HG03469 (cell line): ENCODE data around the gene ZBTB20.

Source experiments
- ATAC-seq: cut with Tn5 transposase; IDR thresholded peaks from one replicate; pipeline ENCODE4 v1.9.1; 2021; ENCODE audit warnings: mild to moderate bottlenecking, moderate library complexity, moderate number of reproducible peaks; ENCODE audit not compliant: unreplicated experiment

ZBTB20 gene

DNA sequence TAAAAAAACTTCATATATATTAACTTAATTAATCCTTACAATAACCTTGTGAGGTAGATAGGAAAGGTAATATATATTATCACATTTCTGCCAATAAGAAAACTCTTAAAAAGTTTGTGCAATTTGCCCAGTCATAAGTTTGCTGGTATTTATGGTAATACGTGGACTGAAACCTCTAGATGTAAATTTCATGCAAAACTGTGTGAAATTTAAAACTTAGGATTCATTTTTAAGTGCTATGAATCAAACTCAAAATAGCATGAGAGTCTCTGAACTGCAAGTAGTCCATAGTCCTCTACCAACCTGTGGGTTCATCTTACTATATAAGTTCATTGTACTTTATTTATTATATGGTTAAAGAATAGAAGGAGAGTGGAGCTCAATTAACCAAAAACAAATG lies 56.4 kb downstream of the ZBTB20 start:
- no peak for ATAC-seq

DNA sequence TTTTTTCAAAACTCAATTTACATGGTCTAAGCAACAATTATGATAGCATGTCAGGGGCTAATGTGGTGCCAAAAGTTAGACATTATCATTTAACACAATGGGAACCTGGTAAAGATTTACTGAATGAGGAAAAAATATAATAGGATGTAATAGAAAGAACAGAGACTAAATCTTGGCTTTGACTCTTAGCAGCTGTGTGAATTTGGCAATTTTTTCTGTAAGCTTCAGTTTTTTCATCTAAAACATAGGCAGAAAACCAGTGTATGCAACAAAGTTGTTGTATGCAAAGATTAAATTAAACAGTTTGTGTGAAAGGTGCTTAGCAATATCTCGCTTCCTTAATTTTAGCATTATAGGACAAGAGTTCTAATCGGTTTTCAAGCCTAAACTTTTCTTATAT lies 57.6 kb downstream of the ZBTB20 start:
- no peak for ATAC-seq

DNA sequence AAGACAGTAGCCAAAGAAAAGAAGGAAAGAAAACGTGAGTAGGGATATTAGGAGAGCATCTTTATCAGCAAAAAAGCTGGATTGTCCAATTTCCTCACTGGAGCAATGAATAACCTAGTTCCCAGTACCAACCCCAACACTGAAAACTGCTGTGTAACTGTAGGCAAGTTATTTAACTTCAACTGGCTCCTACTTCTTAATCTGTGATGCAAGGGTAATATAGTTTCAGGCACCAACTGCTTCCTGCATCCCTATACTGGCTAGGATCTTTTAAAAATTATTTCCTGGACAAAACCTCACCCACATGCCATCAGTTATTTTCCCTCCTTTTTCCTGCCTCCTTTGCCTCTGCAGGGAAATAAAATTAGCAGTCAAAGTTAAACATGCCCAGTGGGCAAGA lies 59.6 kb downstream of the ZBTB20 start:
- no peak for ATAC-seq

DNA sequence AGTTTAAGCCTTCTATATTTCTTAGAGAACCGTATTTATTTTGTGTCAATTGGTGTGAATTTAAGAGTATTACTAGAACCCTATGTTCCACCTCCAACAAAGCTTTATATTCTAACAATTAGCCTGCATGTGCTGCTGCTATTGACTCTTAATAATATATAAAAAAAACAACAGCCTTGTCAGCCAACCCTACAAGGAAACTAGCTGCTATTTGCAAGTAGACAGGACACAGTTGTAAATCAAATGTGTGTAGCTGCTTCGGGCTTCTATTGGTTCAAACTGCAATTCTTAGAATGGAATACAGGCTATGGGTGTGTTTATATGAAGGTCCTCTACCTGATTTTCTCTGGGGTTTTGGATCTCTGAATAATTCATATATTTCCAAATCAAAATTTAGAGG lies 60.7 kb downstream of the ZBTB20 start:
- no peak for ATAC-seq

DNA sequence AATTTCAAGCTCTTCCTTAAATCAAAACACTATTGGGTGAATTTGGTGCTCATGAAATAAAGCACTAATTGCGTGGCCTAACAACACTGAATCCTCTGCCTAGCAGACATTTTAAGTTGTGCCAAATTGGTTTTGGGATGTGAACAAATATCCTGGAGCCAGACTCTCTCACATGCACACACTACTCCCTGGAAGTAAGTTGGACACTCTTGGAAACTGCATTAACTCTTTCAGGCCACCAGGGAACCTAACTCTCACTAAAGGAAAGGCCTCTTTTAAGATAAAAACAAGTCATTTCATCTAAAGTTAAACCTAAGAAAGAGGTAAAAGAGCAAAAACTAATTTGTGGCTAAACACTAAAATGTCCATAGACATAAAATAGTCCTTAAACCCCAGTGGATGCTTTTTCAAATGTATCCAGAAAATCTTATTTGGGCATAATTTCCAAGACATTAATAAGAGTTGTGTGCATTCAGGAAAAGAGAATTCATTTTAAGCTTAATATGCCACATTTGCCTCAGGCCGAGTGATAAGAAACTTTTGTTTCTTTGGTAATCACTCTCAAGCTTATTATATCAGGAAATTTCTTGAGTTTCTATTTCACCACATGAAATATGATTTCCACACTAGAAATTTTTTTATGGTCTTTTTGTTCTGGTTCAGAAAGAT lies 61.8 kb downstream of the ZBTB20 start:
- no peak for ATAC-seq

DNA sequence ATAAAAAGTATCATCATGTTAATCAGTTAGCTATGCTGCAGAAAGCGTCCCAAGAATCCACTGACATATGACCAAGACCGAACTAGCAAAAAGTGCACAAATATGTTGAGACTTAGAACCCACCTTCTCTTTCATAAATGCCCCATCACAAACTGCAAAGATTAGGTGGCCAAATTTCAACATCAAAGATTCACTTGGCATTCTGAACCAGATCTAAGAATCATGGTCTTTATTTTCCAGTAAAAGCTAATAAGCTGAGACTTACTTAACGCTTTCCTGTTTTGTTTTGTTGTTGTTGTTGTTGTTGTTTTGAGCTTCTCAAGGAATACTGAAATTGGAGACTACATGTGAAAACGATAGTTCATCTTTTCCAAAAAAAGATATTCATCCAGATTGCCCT lies 62.4 kb downstream of the ZBTB20 start:
- no peak for ATAC-seq

DNA sequence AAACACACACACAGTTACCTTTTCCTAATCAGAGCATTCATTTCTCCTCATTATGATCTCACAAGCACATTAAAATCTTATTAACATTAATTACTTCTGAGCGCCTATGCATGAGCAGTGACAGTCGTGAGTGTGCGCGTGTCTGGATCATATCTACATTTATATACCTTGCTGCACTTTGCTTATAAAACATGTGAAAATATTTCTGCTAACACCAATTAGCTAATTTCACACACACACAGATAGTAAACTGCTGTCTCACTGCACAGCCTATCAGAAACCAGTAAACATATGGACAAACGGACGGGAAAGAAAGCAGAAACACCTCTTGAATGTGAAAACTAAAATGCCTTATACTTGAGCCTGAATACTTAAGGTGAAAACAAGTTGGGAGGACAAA lies 64.8 kb downstream of the ZBTB20 start:
- ATAC-seq = no peak

DNA sequence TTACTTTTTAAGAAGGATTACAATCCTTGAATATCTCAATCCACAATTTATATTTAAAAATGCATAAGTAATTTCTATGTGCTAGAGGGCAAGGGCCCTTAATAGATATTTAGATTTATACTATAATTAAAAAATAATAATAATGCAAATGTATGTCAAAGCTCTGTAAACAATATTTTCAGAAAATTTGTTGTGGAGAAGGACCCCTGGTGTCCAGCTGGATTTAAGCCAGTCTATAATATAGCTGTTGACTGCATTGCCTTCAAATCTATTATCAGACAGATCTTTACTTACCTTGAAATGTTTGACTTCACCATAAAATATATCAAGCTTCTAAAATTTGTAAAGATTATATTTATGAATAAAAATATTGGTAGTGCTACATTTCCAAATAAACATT lies 65.6 kb downstream of the ZBTB20 start:
- no peak for ATAC-seq

DNA sequence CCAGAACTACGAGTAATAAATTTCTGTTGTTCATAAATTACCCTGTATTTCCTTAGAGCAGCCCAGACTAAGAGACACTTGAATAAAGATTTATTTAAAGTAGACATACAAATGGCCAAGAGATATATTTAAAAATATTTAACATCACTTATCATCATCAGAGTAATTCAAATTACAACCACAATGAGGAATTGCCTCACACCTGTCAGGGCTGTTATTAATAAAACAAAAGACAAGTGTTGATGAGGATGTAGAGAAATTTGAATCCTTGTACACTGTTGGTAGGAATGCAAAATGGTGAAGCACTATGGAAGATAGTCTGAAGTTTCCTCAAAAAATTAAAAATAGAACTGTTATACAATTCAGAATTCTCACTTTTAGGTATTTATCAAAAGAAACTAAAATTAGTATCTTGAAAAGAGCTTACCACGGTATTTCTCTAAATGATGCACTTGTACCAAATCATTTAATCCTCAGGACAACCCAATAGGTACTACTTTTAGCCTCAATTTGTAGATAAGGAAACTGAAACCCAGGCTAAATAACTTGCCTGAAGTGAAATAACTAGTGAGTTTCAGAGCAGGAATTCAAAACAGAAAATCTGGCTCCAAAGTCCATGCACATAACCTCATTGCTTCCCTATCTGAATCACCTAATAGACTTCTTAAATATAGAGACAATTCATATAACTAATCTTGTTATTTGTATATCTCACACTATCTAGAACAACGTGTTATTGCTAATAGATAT lies 69.4 kb downstream of the ZBTB20 start:
- ATAC-seq = no peak

DNA sequence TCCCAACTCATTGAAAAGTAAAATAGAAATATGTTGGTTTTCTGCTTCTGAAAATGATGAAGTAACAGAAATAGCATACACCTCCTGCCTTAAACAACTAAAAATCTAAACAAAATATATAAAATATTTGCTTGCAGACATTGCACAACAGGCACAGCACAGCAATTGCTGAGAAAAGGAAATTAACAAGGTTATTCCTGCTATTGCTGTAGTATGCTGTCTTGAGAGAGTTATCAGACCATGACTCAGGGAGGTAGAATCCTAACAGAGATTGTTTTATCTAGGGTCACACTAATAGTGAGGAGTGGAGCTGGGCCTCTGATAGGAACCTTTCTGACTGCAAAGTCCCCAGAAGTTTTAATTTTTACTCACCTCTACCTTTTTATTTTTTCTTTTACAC lies 72.6 kb downstream of the ZBTB20 start:
- no peak for ATAC-seq

DNA sequence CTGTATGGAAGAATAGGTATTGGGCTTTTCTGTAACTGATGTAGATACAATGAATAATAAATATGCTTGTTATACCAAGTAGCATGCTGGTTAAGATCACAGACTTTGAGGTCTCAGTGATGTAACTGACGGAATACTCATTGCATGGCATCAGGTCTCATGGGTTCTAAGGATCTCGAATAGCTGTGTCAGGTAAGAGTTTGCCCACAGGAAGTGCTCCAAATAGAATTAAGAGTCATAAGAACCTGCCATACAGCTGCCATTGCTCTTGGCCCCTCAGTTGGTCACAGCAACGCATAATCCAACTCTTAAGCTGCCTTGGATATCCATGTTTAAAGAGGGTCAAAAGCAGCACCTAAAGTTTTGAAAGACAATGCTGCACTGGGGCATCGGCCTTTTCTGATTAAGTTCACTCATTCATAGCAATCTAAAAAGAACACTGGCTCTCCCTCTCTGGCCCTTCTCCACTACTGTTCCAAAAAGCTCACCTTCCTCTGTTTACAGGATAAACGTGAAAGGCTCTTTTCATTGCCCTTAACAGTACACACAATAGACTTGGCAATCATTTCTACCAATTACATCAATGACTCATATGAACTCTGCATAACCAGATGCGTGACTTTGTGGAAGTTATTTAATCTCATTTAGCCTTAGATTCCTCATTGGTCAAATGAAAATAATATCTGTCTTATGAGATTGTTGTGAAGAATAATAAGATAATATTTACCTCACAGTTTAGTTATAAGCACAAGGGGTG lies 74.6 kb downstream of the ZBTB20 start:
- no peak for ATAC-seq

DNA sequence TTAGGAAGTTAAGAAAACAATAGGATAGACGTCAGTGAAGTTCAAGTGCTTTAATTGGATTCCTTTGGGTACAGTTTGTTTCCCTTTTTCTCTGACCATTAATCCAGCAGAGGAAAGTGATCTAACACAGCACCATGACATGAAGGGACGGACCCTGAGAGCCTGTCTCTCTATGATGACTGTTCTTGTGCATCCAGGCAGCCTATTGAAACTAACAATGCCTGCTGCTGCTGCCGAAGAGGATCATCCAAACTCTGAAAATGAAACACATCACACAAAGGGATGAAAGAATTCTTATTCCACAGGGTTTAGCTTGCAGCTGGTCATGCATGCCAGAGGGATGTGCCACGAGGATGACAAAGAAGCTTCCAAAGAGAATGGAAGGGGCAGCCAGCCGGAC lies 75.5 kb downstream of the ZBTB20 start:
- no peak for ATAC-seq

DNA sequence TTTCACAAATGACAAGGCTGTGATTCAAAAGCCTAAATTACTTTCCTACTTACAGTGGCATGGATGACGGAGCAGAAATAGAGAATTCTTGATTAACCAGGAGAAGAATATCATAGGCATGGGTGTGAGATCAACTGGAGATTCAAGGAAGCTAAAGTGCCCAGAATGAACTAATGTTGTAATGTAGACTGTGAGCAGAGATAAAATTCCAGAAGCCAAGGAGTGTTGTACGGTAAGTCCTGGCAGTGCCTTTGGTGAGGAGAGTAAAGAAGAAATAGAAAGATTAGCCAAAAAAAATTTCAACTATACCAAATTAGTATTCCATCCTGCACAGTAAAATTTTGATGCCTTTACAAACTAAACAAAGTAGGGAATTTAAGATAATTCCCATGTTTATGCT lies 75.9 kb downstream of the ZBTB20 start:
- no peak for ATAC-seq

DNA sequence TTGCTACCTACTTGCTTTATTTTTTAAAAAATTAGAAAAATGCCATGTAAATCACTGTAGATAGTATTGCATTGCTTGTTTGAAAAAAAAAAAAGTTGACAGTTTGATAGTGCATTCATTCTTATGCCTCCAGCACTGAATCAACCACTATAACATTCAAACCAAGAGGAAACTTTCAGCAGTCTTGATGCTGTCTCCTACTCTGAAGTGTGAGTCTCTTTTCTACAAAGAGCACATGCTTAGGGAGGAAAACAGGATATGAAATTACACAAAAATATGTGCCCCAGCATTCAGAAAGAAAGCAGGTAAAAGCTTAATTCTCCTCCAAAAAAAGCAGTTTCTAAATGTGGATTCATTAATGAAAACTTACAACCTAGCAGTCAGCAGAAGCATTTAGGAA lies 78.3 kb downstream of the ZBTB20 start:
- ATAC-seq = no peak

DNA sequence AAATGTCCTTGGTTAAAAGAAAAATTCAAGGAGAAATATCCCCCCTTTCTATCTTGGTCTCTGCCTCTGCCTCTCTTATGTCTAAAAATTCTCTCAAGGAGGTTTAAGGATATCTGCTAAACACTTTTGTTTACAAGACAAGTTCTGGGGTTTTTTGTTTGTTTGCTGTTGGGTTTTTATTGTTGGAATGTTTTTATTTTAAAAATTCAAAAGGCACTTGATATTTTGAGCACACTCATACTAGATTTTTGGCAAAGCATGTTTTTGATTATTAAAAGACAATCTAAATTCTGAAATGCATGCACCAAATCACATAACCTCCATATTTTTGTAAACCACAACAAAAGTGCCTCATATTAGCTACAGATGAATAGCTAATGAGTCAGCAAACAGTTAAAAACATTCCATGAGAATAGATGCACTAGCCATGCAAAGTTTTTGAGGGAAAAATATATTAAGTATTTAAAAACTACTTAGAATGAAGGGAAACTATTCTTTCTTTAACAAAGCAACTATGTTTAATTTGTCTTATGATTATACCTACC lies 84.6 kb downstream of the ZBTB20 start:
- no peak for ATAC-seq

DNA sequence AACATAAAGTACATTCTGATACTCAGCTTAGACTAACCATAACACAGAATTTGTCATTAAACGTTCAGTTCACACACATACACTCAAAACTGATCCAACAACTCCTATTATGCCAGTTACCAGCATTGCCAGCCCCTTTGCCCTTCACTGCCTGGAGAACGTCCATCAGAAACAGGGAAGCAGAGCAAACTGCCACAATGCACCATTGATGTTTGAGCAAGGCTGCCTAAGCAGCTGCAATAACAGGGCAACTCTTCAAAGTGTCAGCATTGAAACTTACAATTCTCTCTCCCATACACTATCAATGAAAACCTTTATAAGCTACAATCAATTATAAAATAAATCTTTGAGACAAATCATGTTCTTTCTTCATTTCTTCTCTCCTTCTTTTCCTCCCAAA lies 85.1 kb downstream of the ZBTB20 start:
- ATAC-seq = no peak

DNA sequence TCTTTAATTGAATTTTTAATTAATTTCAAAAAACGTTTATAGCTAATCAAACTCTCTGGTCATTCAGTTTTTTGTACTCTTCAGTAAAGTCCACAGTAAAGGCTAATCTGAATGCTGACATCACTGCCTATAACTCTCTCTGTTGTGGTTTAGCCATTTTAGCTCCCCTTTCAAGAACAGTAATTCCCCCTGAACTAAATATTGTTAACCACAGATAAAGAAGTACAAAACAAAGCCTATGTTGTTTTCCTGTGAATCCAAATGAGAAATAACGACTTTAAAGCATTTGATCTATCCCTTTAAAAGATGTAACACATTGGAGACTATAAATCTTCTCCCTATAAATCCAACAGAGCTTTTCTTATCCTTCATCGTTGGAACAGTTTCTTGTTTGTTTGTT lies 94.2 kb downstream of the ZBTB20 start:
- no peak for ATAC-seq

DNA sequence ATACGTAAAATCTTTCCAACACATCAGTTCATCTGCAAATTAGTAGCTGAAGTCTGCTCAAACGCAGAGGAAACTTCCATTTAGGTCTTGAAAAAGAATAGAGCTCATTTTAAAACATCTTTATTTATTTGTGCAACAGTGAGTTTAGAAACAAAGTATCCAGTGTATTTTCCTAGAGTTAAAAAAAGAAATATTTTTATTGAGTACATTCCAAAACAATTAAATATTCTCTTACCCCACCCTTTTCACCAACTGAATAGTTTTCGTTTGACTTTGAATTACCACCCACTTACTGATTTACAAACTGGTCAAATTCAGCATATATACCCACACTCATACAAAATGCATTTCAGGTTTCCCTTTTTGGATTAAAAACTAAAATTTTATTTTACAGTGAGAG lies 104.7 kb downstream of the ZBTB20 start:
- no peak for ATAC-seq

DNA sequence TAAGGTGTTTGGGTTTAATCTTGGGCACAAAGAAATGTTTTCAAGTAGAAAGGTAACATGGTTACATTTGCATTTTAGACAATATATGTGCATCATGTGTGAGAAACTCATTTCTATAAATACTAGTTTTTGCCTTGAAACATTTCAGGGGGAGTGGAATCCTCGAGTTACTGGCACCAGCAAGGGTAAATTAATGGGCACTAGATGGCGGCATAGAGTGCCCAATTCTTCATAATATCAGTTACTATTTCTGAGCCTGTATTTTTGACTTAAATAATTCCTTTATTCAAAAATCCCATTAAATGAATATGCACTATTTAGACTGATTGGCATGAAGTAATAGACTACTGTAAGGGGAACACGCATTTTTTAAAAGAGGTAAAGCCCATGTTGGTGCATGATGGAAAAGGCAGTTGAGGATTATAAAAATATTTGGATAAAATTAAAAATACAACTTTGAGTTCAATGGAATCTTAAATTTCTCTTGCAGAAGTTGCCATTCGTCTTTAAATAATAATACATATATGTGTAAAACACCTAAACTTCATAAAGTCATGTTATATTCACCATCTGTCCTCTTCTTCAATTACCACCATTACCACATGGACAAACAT lies 106.3 kb downstream of the ZBTB20 start:
- no peak for ATAC-seq

DNA sequence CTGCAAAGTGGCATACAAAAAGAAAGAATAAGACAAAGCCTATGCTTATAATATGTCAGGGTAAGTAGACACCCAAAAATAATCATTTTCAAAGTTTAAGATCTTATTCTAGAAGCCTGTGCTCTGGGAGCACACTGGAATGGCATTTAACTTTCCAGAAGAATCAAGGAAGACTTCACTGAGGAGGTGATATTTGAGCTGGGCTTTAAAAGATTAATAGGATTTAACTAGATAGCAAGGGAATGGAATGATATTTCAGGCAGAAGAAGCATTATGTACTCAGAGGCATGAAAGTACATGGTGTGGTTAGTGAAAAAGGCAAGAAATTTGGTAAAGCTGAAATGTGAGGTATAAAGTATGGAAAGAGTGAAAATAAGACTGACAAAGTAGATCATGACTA lies 106.8 kb downstream of the ZBTB20 start:
- ATAC-seq = no peak

DNA sequence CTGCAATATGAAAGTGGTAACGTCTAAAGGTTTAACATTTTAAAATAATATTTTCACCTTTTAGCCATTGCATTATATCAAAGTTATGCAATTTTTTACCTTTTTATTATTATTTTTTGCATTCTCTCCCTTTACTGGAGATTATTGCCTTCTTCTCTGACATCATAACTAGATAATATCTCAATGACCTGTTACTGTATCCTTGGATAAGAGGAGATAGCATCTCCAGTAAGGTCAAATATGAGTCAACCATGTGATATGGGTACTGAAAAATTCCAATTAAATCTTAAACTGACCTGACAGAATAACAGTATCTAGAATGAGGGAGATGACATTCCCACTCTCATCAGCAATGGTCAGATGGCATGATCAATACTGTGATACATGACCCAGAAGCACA lies 108.3 kb downstream of the ZBTB20 start:
- no peak for ATAC-seq
